Measurements from ENCODE around the gene ZNF100. TPM values are rescaled to one million over a fixed set of nuclear protein-coding genes. Genes with fewer than 3 reads are reported as not detected.
A peak's percentile ranks its signal among the peaks of the same experiment; 100 is the strongest.

Gene ZNF100
- polyA plus RNA-seq, 1 of the 3 experiments (the other 2 are of a cell fraction): 1.1 TPM

DNA sequence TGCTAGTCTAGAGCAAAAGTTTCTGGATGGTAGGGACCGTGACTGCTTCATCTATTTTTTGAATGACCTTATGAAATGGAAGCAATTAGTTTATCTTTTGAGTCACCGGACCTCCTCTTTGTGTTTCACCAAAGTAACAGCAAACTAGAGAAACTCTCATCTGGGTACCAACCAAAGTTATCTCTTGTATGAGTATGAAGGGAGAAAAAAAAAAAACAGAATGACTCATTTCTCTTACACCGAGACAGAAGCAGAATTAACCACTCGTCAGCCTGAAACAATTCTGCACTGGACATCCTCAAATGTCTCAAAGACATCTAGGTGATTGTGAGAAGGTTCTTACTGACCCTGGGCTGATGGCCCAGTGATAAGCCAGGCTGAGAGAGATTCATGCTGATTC lies 18.3 kb downstream of the ZNF100 start:
- CTCF ChIA-PET: no interaction called here
- WGBS (ENCODE audit: low lambda C conversion rate): 50% methylated on average over 4 of the region's 4 CpGs

DNA sequence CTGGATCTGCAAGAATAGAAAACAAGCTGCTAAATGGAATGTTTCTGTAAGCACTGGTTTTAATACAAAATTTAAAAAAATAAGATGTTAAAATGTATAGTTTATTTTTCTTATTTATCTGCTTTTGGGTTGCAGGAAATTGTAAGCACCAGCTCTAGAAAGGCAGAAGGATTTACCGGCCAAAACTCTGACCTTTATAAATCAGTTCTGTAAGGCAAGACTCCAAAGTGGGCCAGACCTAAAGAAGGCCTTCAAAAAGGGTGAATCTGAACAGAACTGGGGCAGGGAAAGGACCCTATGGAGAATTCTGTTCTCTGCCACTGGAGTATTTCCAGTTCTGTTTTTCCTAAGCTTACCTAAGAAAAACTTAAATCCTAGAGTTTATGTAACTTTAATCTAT lies 19.3 kb downstream of the ZNF100 start:
- Histone ChIP-seq H3K27ac (ENCODE audit: low read depth in 2 of 2, low read length in 1 of 2) (no peak overlapping the region), H3K4me1 (ENCODE audit: control insufficient read depth in 1 of 2, insufficient read depth in 2 of 2, low read depth in 1 of 2, low read length in 1 of 2) (peaks cover 0 to 3% of the 10 kb centered on the region in 2 experiments; a peak in 2 of 4 replicates), H3K9me2 (no peaks in the 10 kb centered on the region), H4K20me1 (ENCODE audit: insufficient read depth) (no peaks in the 10 kb centered on the region), H3K27me3 (ENCODE audit: insufficient read depth) (no peaks in the 10 kb centered on the region), H3K9me3 (peaks cover 3% of the 10 kb centered on the region; the same call in 1 of the 2 replicates), H3F3A (replicated peaks; ENCODE audit: insufficient read depth) (no peaks in the 10 kb centered on the region), H3K9ac (no peak overlapping the region), H3K4me3 (ENCODE audit: low read depth in 2 of 2, low read length in 1 of 2) (no peak overlapping the region), H3K79me2 (ENCODE audit: insufficient read depth) (peaks cover 28% of the 10 kb centered on the region; the same call in 1 of the 2 replicates), H3K4me2 (no peak overlapping the region), H2AFZ (ENCODE audit: low read depth) (no peak overlapping the region), H3K36me3 (replicated peaks in 1 of 2; ENCODE audit: control insufficient read depth in 1 of 2, insufficient read depth in 2 of 2, low read length in 1 of 2) (peaks cover 6 to 25% of the 10 kb centered on the region in 2 experiments)
- CTCF ChIA-PET: no interaction called here
- 82% methylated on average over 1 of the region's 1 CpG for WGBS (ENCODE audit: low lambda C conversion rate)
- POLR2A ChIA-PET: no interaction called here
- DNase-seq: no peak
- TF ChIP-seq MEF2A (IDR thresholded peaks at IDR 0.05; ENCODE audit: borderline replicate concordance, low read depth) (no peak), TEAD4 (IDR thresholded peaks at IDR 0.05; ENCODE audit: borderline replicate concordance, insufficient read depth) (no peak), FOSL2 (IDR thresholded peaks at IDR 0.05; ENCODE audit: borderline replicate concordance, low read depth) (no peak), FOXJ3 (CRISPR knock-in tag; IDR thresholded peaks at IDR 0.05) (no peak), REST (IDR thresholded peaks at IDR 0.05; ENCODE audit: low read depth, low read length) (no peak), EZH2phosphoT487 (IDR thresholded peaks at IDR 0.05; ENCODE audit: borderline replicate concordance, low read depth) (no peak), RXRA (IDR thresholded peaks at IDR 0.05; ENCODE audit: borderline replicate concordance, low read depth) (no peak), YY1 (IDR thresholded peaks at IDR 0.05; ENCODE audit: low read depth) (no peak), NFIC (IDR thresholded peaks at IDR 0.05; ENCODE audit: borderline replicate concordance) (no peak), ELF1 (IDR thresholded peaks at IDR 0.05) (no peak), GABPA (IDR thresholded peaks at IDR 0.05; ENCODE audit: low read depth) (no peak), NRF1 (IDR thresholded peaks at IDR 0.05; ENCODE audit: low read depth, low read length) (no peak)
- TF ChIP-seq, protein P1, sequence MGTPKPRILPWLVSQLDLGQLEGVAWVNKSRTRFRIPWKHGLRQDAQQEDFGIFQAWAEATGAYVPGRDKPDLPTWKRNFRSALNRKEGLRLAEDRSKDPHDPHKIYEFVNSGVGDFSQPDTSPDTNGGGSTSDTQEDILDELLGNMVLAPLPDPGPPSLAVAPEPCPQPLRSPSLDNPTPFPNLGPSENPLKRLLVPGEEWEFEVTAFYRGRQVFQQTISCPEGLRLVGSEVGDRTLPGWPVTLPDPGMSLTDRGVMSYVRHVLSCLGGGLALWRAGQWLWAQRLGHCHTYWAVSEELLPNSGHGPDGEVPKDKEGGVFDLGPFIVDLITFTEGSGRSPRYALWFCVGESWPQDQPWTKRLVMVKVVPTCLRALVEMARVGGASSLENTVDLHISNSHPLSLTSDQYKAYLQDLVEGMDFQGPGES (IDR thresholded peaks at IDR 0.05; ENCODE audit: low read depth, low read length): no peak
- TF ChIP-seq, protein P2, sequence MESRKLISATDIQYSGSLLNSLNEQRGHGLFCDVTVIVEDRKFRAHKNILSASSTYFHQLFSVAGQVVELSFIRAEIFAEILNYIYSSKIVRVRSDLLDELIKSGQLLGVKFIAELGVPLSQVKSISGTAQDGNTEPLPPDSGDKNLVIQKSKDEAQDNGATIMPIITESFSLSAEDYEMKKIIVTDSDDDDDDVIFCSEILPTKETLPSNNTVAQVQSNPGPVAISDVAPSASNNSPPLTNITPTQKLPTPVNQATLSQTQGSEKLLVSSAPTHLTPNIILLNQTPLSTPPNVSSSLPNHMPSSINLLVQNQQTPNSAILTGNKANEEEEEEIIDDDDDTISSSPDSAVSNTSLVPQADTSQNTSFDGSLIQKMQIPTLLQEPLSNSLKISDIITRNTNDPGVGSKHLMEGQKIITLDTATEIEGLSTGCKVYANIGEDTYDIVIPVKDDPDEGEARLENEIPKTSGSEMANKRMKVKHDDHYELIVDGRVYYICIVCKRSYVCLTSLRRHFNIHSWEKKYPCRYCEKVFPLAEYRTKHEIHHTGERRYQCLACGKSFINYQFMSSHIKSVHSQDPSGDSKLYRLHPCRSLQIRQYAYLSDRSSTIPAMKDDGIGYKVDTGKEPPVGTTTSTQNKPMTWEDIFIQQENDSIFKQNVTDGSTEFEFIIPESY (IDR thresholded peaks at IDR 0.05; ENCODE audit: borderline replicate concordance, low read depth): no peak
- TF ChIP-seq, protein P3, sequence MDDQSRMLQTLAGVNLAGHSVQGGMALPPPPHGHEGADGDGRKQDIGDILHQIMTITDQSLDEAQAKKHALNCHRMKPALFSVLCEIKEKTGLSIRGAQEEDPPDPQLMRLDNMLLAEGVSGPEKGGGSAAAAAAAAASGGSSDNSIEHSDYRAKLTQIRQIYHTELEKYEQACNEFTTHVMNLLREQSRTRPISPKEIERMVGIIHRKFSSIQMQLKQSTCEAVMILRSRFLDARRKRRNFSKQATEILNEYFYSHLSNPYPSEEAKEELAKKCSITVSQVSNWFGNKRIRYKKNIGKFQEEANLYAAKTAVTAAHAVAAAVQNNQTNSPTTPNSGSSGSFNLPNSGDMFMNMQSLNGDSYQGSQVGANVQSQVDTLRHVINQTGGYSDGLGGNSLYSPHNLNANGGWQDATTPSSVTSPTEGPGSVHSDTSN (IDR thresholded peaks at IDR 0.05): no peak

More for the DNA sequence above, 18.3 kb downstream of the ZNF100 start:
- Histone ChIP-seq H3K4me2 (no peak overlapping the region; the same call in 1 of the 2 replicates), H3K36me3 (replicated peaks in 1 of 2; ENCODE audit: control insufficient read depth in 1 of 2, insufficient read depth in 2 of 2, low read length in 1 of 2) (peaks cover 0 to 21% of the 10 kb centered on the region in 2 experiments), H3K9me3 (peaks cover 3% of the 10 kb centered on the region; the same call in 1 of the 2 replicates), H3F3A (replicated peaks; ENCODE audit: insufficient read depth) (no peaks in the 10 kb centered on the region), H3K4me1 (ENCODE audit: control insufficient read depth in 1 of 2, insufficient read depth in 2 of 2, low read depth in 1 of 2, low read length in 1 of 2) (peaks cover 0 to 3% of the 10 kb centered on the region in 2 experiments; a peak in 2 of 4 replicates), H3K79me2 (ENCODE audit: insufficient read depth) (peaks cover 28% of the 10 kb centered on the region; the same call in 1 of the 2 replicates), H2AFZ (ENCODE audit: low read depth) (no peak overlapping the region), H3K4me3 (ENCODE audit: low read depth in 2 of 2, low read length in 1 of 2) (no peak overlapping the region), H3K9ac (no peak overlapping the region), H4K20me1 (ENCODE audit: insufficient read depth) (no peaks in the 10 kb centered on the region), H3K27ac (ENCODE audit: low read depth in 2 of 2, low read length in 1 of 2) (no peak overlapping the region), H3K9me2 (no peaks in the 10 kb centered on the region), H3K27me3 (ENCODE audit: insufficient read depth) (no peaks in the 10 kb centered on the region)
- DNase-seq: no peak
- POLR2A ChIA-PET: no interaction called here
- TF ChIP-seq FOXM1 (IDR thresholded peaks at IDR 0.05; ENCODE audit: low read depth) (no peak), RAD21 (IDR thresholded peaks at IDR 0.05; ENCODE audit: low read length) (no peak), TCF12 (IDR thresholded peaks at IDR 0.05) (peak; percentile 42; the same call in 1 of the 2 replicates), FOSL2 (IDR thresholded peaks at IDR 0.05; ENCODE audit: borderline replicate concordance, low read depth) (peak; percentile 36; the same call in 1 of the 2 replicates), SMC3 (IDR thresholded peaks at IDR 0.05; ENCODE audit: low read depth, low read length) (no peak), JUND (IDR thresholded peaks at IDR 0.05) (peak; percentile 44)
- TF ChIP-seq, protein P1 (IDR thresholded peaks at IDR 0.05; ENCODE audit: low read depth, low read length): no peak

Data from SK-N-SH (cell line).